HepG2 (cell line): Measurements from ENCODE around the gene AMBRA1. TPM values are rescaled to one million over a fixed set of nuclear protein-coding genes. Genes with fewer than 3 reads are reported as not detected.

Source experiments
- ATAC-seq: fragments of 200-7000 bp; cut with Tn5 transposase; 3 replicates; pipeline ENCODE4 v1.9.1; 2020; ENCODE audit warnings: mild to moderate bottlenecking, moderate library complexity
- BruUV-seq: library from RNA; stranded (reverse); fragments of 400-500 nt; replicated peaks from 2 replicates; lab custom pipeline; 2021; lab: Mats Ljungman, UMichigan
- CTCF ChIA-PET: fragments of 300-600 bp; formaldehyde crosslinking; extraction: SDS; loops from one replicate; lab custom pipeline; 2021; ENCODE audit warnings: low total read pairs, inconsistent platforms, low intra/inter-chr PET ratio; lab: Yijun Ruan, JAX
- POLR2A ChIA-PET: fragments of 350-600 bp; sonication (Branson Sonifier 250); formaldehyde crosslinking; loops from one replicate; lab custom pipeline; 2020; ENCODE audit warnings: antibody characterized with exemption, inconsistent platforms; lab: Yijun Ruan, JAX
- DNase-seq: peaks from one replicate; pipeline ENCODE4 v3.0.0-alpha.2; 2015; ENCODE audit warnings: low spot score
- FAIRE-seq: peaks from 3 replicates; lab custom pipeline; 2011; peaks lifted over from hg19 to GRCh38; lab: Jason Lieb, UNC
- H2AFZ ChIP-seq: one replicate; pipeline ENCODE4 v1.6.1; 2011; ENCODE audit warnings: low read length, inconsistent platforms
- H3K27ac ChIP-seq: fragments of 300-600 bp; 3 replicates; pipeline ENCODE4 v1.8.0; 2011; ENCODE audit warnings: mixed run types, mild to moderate bottlenecking, mixed read lengths, low read length, inconsistent platforms; ENCODE audit not compliant: insufficient read depth; ENCODE audit errors: extremely low read length
- H3K27me3 ChIP-seq, 2 experiments: fragments of 200-600 bp in 1 of 2; 2 replicates in 1 of 2; 3 replicates in 1 of 2; pipeline versions ENCODE4 v1.6.0 to v1.8.0; 2011; ENCODE audit warnings: low read length in 2 of 2, mild to moderate bottlenecking in 2 of 2, moderate library complexity in 2 of 2, inconsistent platforms in 1 of 2; ENCODE audit not compliant: insufficient read depth in 2 of 2, control insufficient read depth in 1 of 2
- H3K36me3 ChIP-seq, 2 experiments: fragments of 200-600 bp in 1 of 2; replicated peaks in 1 of 2; 2 replicates in 1 of 2; 3 replicates in 1 of 2; pipeline versions ENCODE4 v1.5.1 to v1.8.0; 2011; ENCODE audit warnings: low read length in 2 of 2, inconsistent platforms in 1 of 2; ENCODE audit not compliant: insufficient read depth in 2 of 2, control insufficient read depth in 1 of 2
- H3K4me1 ChIP-seq: 2 replicates; pipeline ENCODE4 v1.5.1; 2012; ENCODE audit warnings: low read length, inconsistent platforms; ENCODE audit not compliant: insufficient read depth
- H3K4me2 ChIP-seq: 2 replicates; pipeline ENCODE4 v1.6.0; 2011; ENCODE audit warnings: low read depth, low read length, inconsistent platforms
- H3K4me3 ChIP-seq, 3 experiments: fragments of 200-600 bp in 1 of 3; sonication (generic), shearing (Covaris generic) in 1 of 3; replicated peaks in 1 of 3; 2 replicates each; pipeline ENCODE4 v1.5.1; 2011 to 2016; ENCODE audit warnings: low read length in 3 of 3, inconsistent platforms in 2 of 3, low read depth in 2 of 3, mild to moderate bottlenecking in 2 of 3, control low read depth in 1 of 3, mixed read lengths in 1 of 3; ENCODE audit not compliant: insufficient read depth in 1 of 3
- H3K79me2 ChIP-seq: one replicate; pipeline ENCODE4 v1.6.1; 2011; ENCODE audit warnings: low read length, inconsistent platforms; ENCODE audit not compliant: insufficient read depth
- H3K9ac ChIP-seq: 2 replicates; pipeline ENCODE4 v1.6.0; 2011; ENCODE audit warnings: mild to moderate bottlenecking, low read depth, low read length, inconsistent platforms; ENCODE audit not compliant: insufficient read depth
- H3K9me3 ChIP-seq: 2 replicates; pipeline ENCODE4 v1.5.1; 2012; ENCODE audit warnings: mild to moderate bottlenecking, low read length
- H4K20me1 ChIP-seq: 2 replicates; pipeline ENCODE4 v1.6.0; 2011; ENCODE audit warnings: inconsistent platforms, mild to moderate bottlenecking, low read length, moderate library complexity; ENCODE audit not compliant: insufficient read depth
- ESRRA ChIP-seq: sonication (generic); formaldehyde crosslinking; IDR thresholded peaks from 2 replicates; pipeline ENCODE4 v1.5.1; 2020; ENCODE audit warnings: mild to moderate bottlenecking, low read depth, missing genetic modification reagents
- IKZF5 ChIP-seq: IDR thresholded peaks from 2 replicates; pipeline ENCODE4 v1.6.1; 2018; ENCODE audit warnings: missing genetic modification reagents, mild to moderate bottlenecking, missing compliant biosample characterization
- NCOA1 ChIP-seq: sonication (generic); formaldehyde crosslinking; IDR thresholded peaks from 2 replicates; pipeline ENCODE4 v1.9.0; 2021; ENCODE audit warnings: missing genetic modification reagents
- PRDM15 ChIP-seq: sonication (generic); formaldehyde crosslinking; IDR thresholded peaks from 2 replicates; pipeline ENCODE4 v1.4.0; 2020; ENCODE audit warnings: missing genetic modification reagents
- ZNF407 ChIP-seq: sonication (generic); formaldehyde crosslinking; IDR thresholded peaks from one replicate; pipeline ENCODE4 v1.5.1; 2020; ENCODE audit warnings: mild to moderate bottlenecking, missing genetic modification reagents; ENCODE audit errors: not compliant biosample characterization
- WGBS: methylation state at CpG from one replicate; pipeline ENCODE4 v1.1.6; 2017; ENCODE audit warnings: low lambda C conversion rate; 5-methylcytosine and 5-hydroxymethylcytosine counted together
- in situ Hi-C: cut with HindIII; loops from 2 replicates; pipeline ENCODE4 v1.10.0; 2017; ENCODE audit warnings: low pct_unique_long_range_greater_than_20kb; ENCODE audit not compliant: extremely low pct_ligation_motif_present
- intact Hi-C: fragments of 100-400 bp; cut with micrococcal nuclease; formaldehyde crosslinking; loops from one replicate; pipeline ENCODE4 v1.10.0; 2022; ENCODE audit not compliant: unreplicated experiment
- polyA plus RNA-seq, 8 experiments: library from polyadenylated mRNA; depleted of rRNA in 3 of 8; stranded (reverse) in 7 of 8; unstranded in 1 of 8; fragments of >200 nt; fragmentation: Illumina TruSeq in 4 of 8; extraction: Trizol in 4 of 8; gene quantifications; 2 replicates each; pipeline versions ENCODE4 v1.2.1 to v1.2.3, GENCODE V29; 2011 to 2016; ENCODE audit warnings: low read depth in 4 of 8, missing spikeins in 1 of 8, mixed read lengths in 1 of 8; ENCODE audit not compliant: insufficient read depth in 1 of 8
- total RNA-seq, 5 experiments: library from RNA; depleted of rRNA; stranded (reverse); fragments of >200 nt; fragmentation: Illumina TruSeq; extraction: Trizol; gene quantifications; 2 replicates each; pipeline ENCODE4 v1.2.3, GENCODE V29; 2016; ENCODE audit warnings: low read depth in 1 of 5
- TF ChIP-seq, protein P1 (sequence below): sonication (generic); formaldehyde crosslinking; IDR thresholded peaks from 2 replicates; pipeline ENCODE4 v1.5.0; 2020; ENCODE audit warnings: mild to moderate bottlenecking, missing genetic modification reagents

Gene AMBRA1
- total and polyA plus RNA-seq, 2 of the 13 experiments (the other 11 are each of a cell fraction or from before 2014, with no cell fraction given): 15.7 to 26.0 TPM

GRCh38 chr11:46574656-46575055, 19.2 kb downstream of the AMBRA1 start:
- H4K20me1 ChIP-seq: peaks cover 35% of the 10 kb centered on the region
- ChIA-PET POLR2A (interaction anchor here (0.8 to 1.5 kb wide), 2 partner anchors 13 to 19 kb away, joined by 3 to 6 read pairs; partner anchors contain the start of gene AMBRA1), CTCF (no interaction called here)
- H3K9ac ChIP-seq: no peak overlapping the region
- WGBS: 74% methylated on average over 1 of the region's 1 CpG
- no peaks in the 10 kb centered on the region for H3K9me3 ChIP-seq
- TF ChIP-seq, protein P1, sequence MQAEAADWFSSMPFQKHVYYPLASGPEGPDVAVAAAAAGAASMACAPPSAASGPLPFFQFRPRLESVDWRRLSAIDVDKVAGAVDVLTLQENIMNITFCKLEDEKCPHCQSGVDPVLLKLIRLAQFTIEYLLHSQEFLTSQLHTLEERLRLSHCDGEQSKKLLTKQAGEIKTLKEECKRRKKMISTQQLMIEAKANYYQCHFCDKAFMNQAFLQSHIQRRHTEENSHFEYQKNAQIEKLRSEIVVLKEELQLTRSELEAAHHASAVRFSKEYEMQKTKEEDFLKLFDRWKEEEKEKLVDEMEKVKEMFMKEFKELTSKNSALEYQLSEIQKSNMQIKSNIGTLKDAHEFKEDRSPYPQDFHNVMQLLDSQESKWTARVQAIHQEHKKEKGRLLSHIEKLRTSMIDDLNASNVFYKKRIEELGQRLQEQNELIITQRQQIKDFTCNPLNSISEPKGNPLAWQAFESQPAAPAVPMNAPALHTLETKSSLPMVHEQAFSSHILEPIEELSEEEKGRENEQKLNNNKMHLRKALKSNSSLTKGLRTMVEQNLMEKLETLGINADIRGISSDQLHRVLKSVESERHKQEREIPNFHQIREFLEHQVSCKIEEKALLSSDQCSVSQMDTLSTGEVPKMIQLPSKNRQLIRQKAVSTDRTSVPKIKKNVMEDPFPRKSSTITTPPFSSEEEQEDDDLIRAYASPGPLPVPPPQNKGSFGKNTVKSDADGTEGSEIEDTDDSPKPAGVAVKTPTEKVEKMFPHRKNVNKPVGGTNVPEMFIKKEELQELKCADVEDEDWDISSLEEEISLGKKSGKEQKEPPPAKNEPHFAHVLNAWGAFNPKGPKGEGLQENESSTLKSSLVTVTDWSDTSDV (CRISPR knock-in tag): no peak
- TF ChIP-seq IKZF5 (CRISPR knock-in tag): no peak
- TF ChIP-seq ESRRA (CRISPR knock-in tag): no peak
- TF ChIP-seq ZNF407: no peak
- TF ChIP-seq NCOA1 (CRISPR knock-in tag): no peak
- TF ChIP-seq PRDM15 (CRISPR knock-in tag): no peak
- H3K4me1 ChIP-seq: peaks cover 76% of the 10 kb centered on the region
- H3K27me3 ChIP-seq: no peaks in the 10 kb centered on the region
- no peak overlapping the region for H2AFZ ChIP-seq
- no peak overlapping the region for H3K4me3 ChIP-seq
- peaks cover 83% of the 10 kb centered on the region for H3K79me2 ChIP-seq
- in situ Hi-C loops: no loop called here
- FAIRE-seq (no peak), ATAC-seq (no peak), DNase-seq (no peak)
- BruUV-seq: no TSS peak
- intact Hi-C loops: no loop called here
- no peak overlapping the region; the same call in 1 of the 2 replicates for H3K4me2 ChIP-seq
- 0 out of 5 replicates have a peak, but pooled peaks cover 0 to 3% of the 10 kb centered on the region in 2 experiments for H3K36me3 ChIP-seq
- no peak overlapping the region for H3K27ac ChIP-seq
